Testis (tissue), 2 donors: ENCODE results near the gene PPM1F.

Experiments used
- POLR2A ChIP-seq: fragments of 450-650 bp; IDR thresholded peaks from one replicate; pipeline ENCODE4 v1.6.1; 2017; ENCODE audit warnings: antibody characterized with exemption, mild to moderate bottlenecking, moderate library complexity
- TF ChIP-seq, protein P1 (sequence below), 3 experiments: fragments of 450-650 bp in 2 of 3; fragments of 200-600 bp in 1 of 3; sonication (generic) in 1 of 3; IDR thresholded peaks; one replicate each; pipeline ENCODE4 v1.5.1; 2016 to 2019; ENCODE audit warnings: antibody characterized with exemption in 3 of 3, mild to moderate bottlenecking in 2 of 3, moderate library complexity in 1 of 3

DNA sequence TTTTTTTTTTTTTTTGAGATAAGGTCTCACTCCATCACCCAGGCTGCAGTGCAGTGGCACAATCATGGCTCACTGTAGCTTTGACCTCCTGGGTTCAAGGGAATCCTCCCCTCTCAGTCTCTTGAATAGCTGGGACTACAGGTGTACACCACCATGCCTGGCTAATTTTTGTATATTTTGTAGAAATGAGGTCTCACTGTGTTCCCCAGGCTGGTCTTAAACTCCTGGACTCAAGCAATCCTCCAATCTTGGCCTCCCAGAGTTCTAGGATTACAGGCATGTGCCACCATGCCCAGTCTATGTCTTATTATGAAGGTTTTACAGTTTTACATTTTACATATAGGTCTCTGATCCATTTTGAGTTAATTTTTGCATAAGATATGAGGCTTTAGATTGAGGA is 64.8 kb downstream of the PPM1F start:
- TF ChIP-seq, protein P1, sequence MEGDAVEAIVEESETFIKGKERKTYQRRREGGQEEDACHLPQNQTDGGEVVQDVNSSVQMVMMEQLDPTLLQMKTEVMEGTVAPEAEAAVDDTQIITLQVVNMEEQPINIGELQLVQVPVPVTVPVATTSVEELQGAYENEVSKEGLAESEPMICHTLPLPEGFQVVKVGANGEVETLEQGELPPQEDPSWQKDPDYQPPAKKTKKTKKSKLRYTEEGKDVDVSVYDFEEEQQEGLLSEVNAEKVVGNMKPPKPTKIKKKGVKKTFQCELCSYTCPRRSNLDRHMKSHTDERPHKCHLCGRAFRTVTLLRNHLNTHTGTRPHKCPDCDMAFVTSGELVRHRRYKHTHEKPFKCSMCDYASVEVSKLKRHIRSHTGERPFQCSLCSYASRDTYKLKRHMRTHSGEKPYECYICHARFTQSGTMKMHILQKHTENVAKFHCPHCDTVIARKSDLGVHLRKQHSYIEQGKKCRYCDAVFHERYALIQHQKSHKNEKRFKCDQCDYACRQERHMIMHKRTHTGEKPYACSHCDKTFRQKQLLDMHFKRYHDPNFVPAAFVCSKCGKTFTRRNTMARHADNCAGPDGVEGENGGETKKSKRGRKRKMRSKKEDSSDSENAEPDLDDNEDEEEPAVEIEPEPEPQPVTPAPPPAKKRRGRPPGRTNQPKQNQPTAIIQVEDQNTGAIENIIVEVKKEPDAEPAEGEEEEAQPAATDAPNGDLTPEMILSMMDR (IDR thresholded peaks at IDR 0.05) = no peak
- no peak for TF ChIP-seq POLR2A
